ENCODE results near the gene STX18. TPM values are rescaled to one million over a fixed set of nuclear protein-coding genes. Genes with fewer than 3 reads are reported as not detected.
"Not testable (repeated sequence)": the region's sequence is repeated elsewhere in the genome, so short reads cannot be mapped to it uniquely, and the experiment has no call there.

The STX18 gene
- total RNA-seq, 1 donor from 2014 or later, result 26.4 TPM

- no peak for DNase-seq (ENCODE audit: extremely low read depth, low read depth, low spot score)
These were observed 14.1 kb upstream of the STX18 start for GRCh38 chr4:4555916-4556315.

GRCh38 chr4:4554234-4554633 lies 12.4 kb upstream of the STX18 start:
- no peak for DNase-seq (ENCODE audit: extremely low read depth, low read depth, low spot score)

DNA sequence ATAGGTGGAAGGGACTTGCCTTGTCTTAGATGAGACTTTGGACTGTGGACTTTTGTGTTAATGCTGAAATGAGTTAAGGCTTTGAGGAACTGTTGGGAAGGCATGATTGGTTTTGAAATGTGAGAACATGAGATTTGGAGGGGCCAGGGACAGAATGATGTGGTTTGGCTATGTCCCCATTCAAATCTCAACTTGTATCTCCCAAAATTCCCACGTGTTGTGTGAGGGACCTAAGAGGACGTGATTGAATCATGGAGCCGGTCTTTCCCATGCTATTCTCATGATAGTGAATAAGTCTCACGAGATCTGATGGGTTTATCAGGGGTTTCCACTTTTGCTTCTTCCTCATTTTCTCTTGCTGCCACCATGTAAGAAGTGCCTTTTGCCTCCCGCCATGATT lies 10.2 kb upstream of the STX18 start:
- DNase-seq (ENCODE audit: extremely low read depth, low read depth, low spot score), result not testable (repeated sequence)

GRCh38 chr4:4550161-4550560 lies 8.3 kb upstream of the STX18 start:
- DNase-seq (ENCODE audit: extremely low read depth, low read depth, low spot score), result not testable (repeated sequence)

- DNase-seq (ENCODE audit: extremely low read depth, low read depth, low spot score), result peak; percentile 7
These were observed 7.7 kb upstream of the STX18 start for GRCh38 chr4:4549534-4549933.

GRCh38 chr4:4542774-4543485 lies 1.1 kb upstream of the STX18 start:
- no peak for DNase-seq (ENCODE audit: extremely low read depth, low read depth, low spot score)

GRCh38 chr4:4541040-4541631 lies 712 bp downstream of the STX18 start:
- DNase-seq (ENCODE audit: extremely low read depth, low read depth, low spot score), result peak; percentile 10

GRCh38 chr4:4539481-4539880 lies 2.4 kb downstream of the STX18 start:
- DNase-seq (ENCODE audit: extremely low read depth, low read depth, low spot score), result no peak

DNA sequence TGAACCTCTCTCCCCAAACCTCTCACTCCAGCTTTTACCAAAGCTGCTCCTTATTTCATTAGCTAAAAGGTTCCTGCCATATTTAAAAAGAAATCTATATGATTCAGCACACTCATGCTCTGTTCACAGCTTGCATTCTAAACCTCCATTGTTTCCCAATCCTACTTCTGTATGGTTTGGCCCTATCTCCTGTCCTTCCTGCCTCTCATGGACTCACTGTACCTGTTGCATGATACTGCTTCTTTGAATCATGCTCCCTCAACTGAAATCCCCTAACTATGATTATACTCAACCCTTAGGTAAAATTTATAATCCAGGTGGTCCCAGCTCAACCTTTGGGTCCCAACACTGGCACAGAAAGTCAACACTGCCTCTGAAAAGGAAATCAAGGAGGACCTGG lies 6.3 kb downstream of the STX18 start:
- no peak for DNase-seq (ENCODE audit: extremely low read depth, low read depth, low spot score)

- DNase-seq (ENCODE audit: extremely low read depth, low read depth, low spot score), result no peak
These were observed 7.2 kb downstream of the STX18 start for GRCh38 chr4:4534515-4535145.

DNA sequence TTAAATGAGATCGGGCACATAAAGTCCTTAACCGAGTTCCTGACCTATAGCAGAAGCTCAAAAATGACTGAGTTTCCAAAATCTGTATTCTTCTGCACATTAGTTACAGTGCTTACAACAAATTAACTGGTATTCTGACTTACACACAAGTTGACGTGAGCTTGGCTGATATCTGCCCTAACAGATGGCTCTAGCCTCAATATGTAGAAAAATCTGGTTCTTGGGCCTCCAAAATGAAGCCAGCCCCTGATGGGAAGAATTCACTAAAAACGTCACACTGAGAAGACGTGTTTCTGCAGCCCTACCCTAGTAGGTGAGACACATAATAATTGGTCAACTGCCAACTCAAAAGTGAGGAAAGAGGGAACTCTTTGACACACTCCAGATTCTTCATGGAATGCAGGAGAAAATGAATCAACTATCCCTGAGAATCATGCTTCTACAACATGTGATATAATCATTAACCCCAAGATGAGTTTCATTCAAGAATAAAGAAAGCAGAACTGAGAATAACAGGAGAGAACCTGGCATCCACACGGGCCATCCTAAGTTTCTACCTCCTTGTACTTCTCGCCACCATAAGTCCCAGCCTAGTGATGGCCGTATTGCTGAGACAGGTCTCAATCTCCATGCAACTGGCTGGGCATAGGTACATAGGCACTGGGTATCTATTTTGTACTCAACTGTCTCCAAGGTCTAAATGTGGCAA lies 8.2 kb downstream of the STX18 start:
- no peak for DNase-seq (ENCODE audit: extremely low read depth, low read depth, low spot score)

DNA sequence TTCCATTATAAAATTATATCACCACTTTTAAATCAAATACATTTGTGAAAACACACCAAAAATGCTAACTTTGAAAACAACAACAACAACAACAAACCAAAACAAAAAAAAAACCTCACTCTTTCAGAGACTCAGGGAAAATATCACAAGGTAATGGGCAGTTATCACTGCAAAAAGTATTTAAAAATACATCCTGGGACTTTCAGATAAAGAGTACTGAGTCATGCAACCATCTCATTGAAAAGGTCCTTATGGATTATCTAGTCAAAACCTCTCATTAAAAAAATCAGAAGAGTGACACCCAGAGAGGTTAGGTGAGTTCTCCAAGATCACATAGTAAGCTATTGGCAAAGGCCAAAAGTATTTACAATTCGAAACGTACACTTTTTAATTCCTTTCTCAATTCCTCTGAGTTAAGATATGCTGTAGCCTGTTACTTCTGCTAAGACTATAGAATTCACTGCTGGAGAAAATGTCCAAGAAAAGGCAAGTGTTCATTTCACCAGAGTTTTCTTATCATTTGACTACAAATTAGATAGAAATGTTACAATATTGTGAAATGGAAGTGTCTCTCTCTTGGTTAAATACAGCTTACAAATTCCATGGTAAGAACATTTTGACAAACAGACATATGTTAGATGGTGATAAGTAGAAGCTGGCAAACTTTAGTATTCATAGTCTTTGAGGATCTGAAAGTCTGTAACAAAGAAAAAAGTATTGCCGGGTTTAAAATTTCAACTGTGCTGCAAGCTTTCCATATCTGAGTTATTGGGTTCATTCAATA lies 9.3 kb downstream of the STX18 start:
- DNase-seq (ENCODE audit: extremely low read depth, low read depth, low spot score), result no peak

GRCh38 chr4:4529392-4529791 lies 12.5 kb downstream of the STX18 start:
- no peak for DNase-seq (ENCODE audit: extremely low read depth, low read depth, low spot score)

DNA sequence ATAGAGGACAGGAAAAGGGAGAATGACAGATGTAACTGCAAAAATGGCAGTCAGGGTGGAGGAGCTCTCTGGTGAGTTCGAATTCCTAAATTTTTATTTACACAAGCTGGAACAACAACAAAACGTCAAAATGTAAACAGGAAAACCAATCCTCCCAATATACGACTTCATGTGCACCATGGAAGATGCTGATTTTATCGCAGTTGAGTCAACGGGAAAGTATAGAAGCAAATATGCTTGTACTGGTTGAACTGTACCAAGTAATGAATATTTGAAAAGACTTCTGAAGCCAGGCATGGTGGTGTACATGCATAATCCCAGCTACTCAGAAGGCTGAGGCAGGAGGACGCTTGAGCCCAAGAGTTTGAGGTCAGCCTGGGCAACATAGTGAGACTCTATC lies 15.4 kb downstream of the STX18 start:
- DNase-seq (ENCODE audit: extremely low read depth, low read depth, low spot score), result no peak

- no peak for DNase-seq (ENCODE audit: extremely low read depth, low read depth, low spot score)
These were observed 17.5 kb downstream of the STX18 start for GRCh38 chr4:4524364-4524763.

GRCh38 chr4:4521731-4522130 lies 20.1 kb downstream of the STX18 start:
- DNase-seq (ENCODE audit: extremely low read depth, low read depth, low spot score), result no peak

GRCh38 chr4:4521136-4521535 lies 20.7 kb downstream of the STX18 start:
- DNase-seq (ENCODE audit: extremely low read depth, low read depth, low spot score), result no peak

- DNase-seq (ENCODE audit: extremely low read depth, low read depth, low spot score), result no peak
These were observed 22.5 kb downstream of the STX18 start for GRCh38 chr4:4519297-4519894.

GRCh38 chr4:4518747-4519146 lies 23.1 kb downstream of the STX18 start:
- DNase-seq (ENCODE audit: extremely low read depth, low read depth, low spot score), result no peak

GRCh38 chr4:4514786-4515185 lies 27.1 kb downstream of the STX18 start:
- DNase-seq (ENCODE audit: extremely low read depth, low read depth, low spot score), result no peak
